Stimulated activated CD4-positive, alpha-beta T cell treated with anti-CD3 and anti-CD28 coated beads, Interleukin-1b, Interleukin-23, amount 100 ng/mL, for 24 hours (primary cell): ENCODE measurements around the gene AGBL4.

Source experiments
- DNase-seq, 4 experiments: peaks; one replicate each; pipeline ENCODE4 v3.0.0-alpha.2; 2020; ENCODE audit warnings: low read depth in 4 of 4, low spot score in 1 of 4

The AGBL4 gene

GRCh38 chr1:48500541-48501450 is 1523.0 kb downstream of the AGBL4 start:
- DNase-seq = no peak

DNA sequence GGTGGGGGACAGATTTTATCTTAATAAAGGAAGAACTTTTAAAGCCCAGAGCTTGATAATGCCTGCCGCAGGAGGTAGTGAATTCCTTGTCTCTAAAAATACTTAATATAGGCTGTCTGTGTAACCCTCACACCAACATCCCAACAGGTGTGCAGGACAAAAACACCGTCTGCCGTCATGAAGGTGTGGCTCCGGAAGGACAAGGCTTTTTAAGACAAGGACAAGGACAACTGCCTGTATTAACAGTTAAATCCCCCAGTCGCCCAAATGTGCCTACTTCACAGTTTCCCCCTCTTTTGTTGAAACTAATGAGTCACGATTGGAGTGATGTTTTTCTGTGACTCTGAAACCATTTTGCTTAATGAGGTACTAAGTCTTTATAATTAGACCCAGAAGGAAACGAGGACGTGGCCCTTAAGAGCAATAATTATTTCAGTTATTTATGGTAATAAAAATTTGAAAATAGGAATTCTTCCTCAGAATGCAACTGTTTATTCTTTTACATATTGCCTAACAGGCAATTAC is 1524.5 kb downstream of the AGBL4 start:
- no peak for DNase-seq

GRCh38 chr1:48498096-48498791 is 1525.5 kb downstream of the AGBL4 start:
- peak; percentile 50 to 69 (median 61) for DNase-seq

- DNase-seq = no peak
These were observed 1527.8 kb downstream of the AGBL4 start for GRCh38 chr1:48495911-48496310.

GRCh38 chr1:48495166-48495565 is 1528.6 kb downstream of the AGBL4 start:
- no peak for DNase-seq

GRCh38 chr1:48493970-48494769 is 1529.6 kb downstream of the AGBL4 start:
- no peak for DNase-seq

DNA sequence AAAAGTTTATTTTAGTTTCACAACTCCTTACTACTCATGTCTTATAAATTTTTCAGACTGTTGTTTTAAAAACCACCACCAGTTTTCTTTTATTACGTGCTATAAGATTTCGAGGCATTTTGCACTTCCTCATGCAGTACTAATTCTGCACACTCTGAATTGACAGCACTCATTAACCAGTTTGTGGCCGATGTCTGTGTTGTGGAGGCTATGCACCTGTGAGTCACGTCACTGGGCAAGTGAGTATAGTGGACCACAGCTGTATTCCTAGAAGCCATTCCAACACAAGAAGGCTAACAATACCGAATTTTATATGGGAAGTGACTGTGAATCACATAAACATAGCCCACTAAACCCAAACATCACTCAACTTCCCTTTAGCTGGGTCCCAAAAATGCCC is 1530.7 kb downstream of the AGBL4 start:
- no peak for DNase-seq

DNA sequence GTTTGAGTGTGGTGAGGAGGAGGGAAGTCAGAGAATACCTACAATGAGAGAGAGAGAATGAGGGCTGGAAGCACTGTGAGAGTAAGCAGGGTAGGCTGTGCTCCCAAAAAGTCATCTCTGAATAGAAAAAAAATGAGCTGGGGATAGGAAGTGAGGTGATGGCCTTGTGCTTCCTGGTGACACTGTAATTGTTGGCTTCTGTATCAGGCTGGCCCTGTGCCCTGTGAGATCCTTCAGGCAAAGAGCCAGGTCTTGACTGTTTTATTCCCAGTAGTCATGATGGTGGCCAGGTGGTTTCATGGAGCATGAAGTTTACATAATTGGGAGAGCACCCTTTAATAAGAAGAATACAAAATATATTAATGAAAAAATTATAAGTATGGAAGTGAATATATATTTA is 1531.4 kb downstream of the AGBL4 start:
- DNase-seq = no peak

DNA sequence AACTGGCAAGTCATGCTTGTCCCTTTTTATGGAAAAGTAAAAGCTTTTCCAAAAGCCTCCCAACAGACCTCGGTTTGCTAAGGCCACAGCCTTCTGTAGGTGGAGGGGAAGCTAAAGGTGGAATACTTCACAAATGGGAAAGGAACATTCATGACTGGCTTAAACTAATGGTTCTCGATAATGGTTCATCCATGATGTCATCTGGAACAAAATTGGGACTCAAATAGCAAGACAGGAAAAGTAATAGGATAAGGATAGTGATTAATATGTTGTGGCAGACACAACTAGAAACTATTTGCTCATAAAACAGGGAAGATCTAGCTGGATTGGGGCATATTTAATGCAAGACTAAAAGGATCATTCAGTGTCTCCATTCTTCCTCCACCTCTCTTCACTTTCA is 1535.0 kb downstream of the AGBL4 start:
- no peak for DNase-seq
